Ovary (tissue), 9 donors: ENCODE measurements around the gene DYNLT2. TPM values are rescaled to one million over a fixed set of nuclear protein-coding genes. Genes with fewer than 3 reads are reported as not detected.

Experiments
- DNase-seq, 5 donors: peaks; one replicate each; pipeline ENCODE4 v3.0.0-alpha.2; 2019 to 2020
- H3K27ac ChIP-seq, 2 donors: fragments of 200-600 bp; one replicate each; pipeline versions ENCODE4 v1.5.1 to v1.8.0; 2019 to 2022
- H3K27me3 ChIP-seq: fragments of 200-600 bp; one replicate; pipeline ENCODE4 v1.8.0; 2022
- H3K36me3 ChIP-seq: fragments of 200-600 bp; sonication (generic); one replicate; pipeline ENCODE4 v1.5.1; 2019
- H3K4me1 ChIP-seq: one replicate; pipeline ENCODE4 v1.8.1; 2013; ENCODE audit warnings: mild to moderate bottlenecking, moderate library complexity; ENCODE audit not compliant: insufficient read depth
- H3K4me3 ChIP-seq: fragments of 200-600 bp; sonication (generic); one replicate; pipeline ENCODE4 v1.5.1; 2017
- H3K9me3 ChIP-seq, 2 donors: fragments of 200-600 bp in 1 of 2; sonication (generic) in 1 of 2; one replicate each; pipeline versions ENCODE4 v1.5.1 to v1.8.1; 2013 to 2019; ENCODE audit warnings: mild to moderate bottlenecking in 1 of 2, moderate library complexity in 1 of 2
- EP300 ChIP-seq: sonication (generic); formaldehyde crosslinking; IDR thresholded peaks from one replicate; pipeline ENCODE4 v1.6.1; 2017; ENCODE audit warnings: antibody characterized with exemption
- POLR2A ChIP-seq: fragments of 450-650 bp; IDR thresholded peaks from one replicate; pipeline ENCODE4 v1.6.1; 2017; ENCODE audit warnings: antibody characterized with exemption, mild to moderate bottlenecking, moderate library complexity
- whole genome bisulfite sequencing, 3 donors: extraction: QIAGEN DNeasy Blood & Tissue Kit in 1 of 3; methylation state at CpG; one replicate each; pipeline versions ENCODE4 v1.1.5 to v1.1.7; 2013 to 2017; 5-methylcytosine and 5-hydroxymethylcytosine counted together
- intact Hi-C, 4 donors: fragments of 100-400 bp; cut with DNase I; formaldehyde crosslinking; loops; one replicate each; pipeline versions ENCODE4 v1.11.0 to v1.15.1; 2022 to 2023
- polyA plus RNA-seq, 2 donors: library from polyadenylated mRNA; stranded (reverse); fragments of 200-250 nt in 1 of 2; fragments of 350-450 nt in 1 of 2; fragmentation: Illumina TruSeq in 1 of 2; extraction: RNeasy Lipid Tissue Mini Kit (QIAGEN cat#74804) in 1 of 2; gene quantifications; one replicate each; pipeline ENCODE4 v1.2.3, GENCODE V29; 2013 to 2014
- total RNA-seq, 7 donors: library from RNA; depleted of rRNA in 2 of 7; stranded (reverse); fragments of >200 nt in 2 of 7; fragmentation: NEBNext Ultra II Directional in 3 of 7; extraction: Animal tissue kit (Norgen Biotek cat#: 25700) in 3 of 7; gene quantifications; one replicate each; pipeline versions ENCODE4 v1.1.0 to v1.2.4, GENCODE V29; 2016 to 2023
- TF ChIP-seq, protein P1 (sequence below), 3 donors: fragments of 450-650 bp in 2 of 3; fragments of 200-600 bp in 1 of 3; IDR thresholded peaks; one replicate each; pipeline versions ENCODE4 v1.5.1 to v1.8.0; 2016 to 2022; ENCODE audit warnings: antibody characterized with exemption in 3 of 3, mild to moderate bottlenecking in 1 of 3
- donor health status: DM: no; HTN: no; CAD: no; lungs with moderate emphysema.
- donor health status: DM: no; HTN: no; CAD: no.
- donor health status: Bipolar disorder and iron deficiency.
- donor health status: DM: yes; HTN: yes; CAD: no.
- donor health status: DM: no; HTN: no; CAD: no.
- donor health status: DM: yes; HTN: yes; CAD: no.

Gene DYNLT2
- total and polyA plus RNA-seq, 9 donors: 1.7 to 4.6 (median 3.1) TPM

DNA sequence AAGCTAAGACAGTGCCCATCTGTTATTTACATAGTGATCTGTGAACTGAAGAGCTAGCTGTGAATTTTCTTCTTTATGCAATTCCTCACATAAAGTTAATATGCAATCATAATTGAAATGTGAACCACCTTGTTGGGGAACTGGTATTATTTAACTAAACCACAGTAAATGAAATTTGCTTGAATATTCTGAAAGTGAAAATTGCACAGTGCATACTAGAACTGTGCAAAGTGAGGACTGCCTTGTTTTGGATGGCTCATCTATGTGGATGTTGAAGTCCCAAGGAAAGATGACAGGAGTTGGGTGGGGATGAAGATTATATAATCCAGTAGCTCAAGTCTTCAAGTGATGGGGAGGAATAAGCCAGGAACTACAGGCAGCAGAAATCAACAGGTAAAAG, 21.4 kb downstream of the DYNLT2 start:
- no peak overlapping the region for H3K27ac ChIP-seq
- no peak overlapping the region for H3K4me3 ChIP-seq
- no peaks in the 10 kb centered on the region for H3K27me3 ChIP-seq
- no peaks in the 10 kb centered on the region for H3K9me3 ChIP-seq
- no peaks in the 10 kb centered on the region for H3K36me3 ChIP-seq
- peaks cover 2% of the 10 kb centered on the region for H3K4me1 ChIP-seq
- no peak for DNase-seq
- intact Hi-C loops: loop anchor here in 1 of 4 donors (10.0 kb wide), 1 partner anchor 495 kb away; no protein-coding TSS in a partner anchor
- no peak for TF ChIP-seq POLR2A
- TF ChIP-seq EP300: no peak
- TF ChIP-seq, protein P1, sequence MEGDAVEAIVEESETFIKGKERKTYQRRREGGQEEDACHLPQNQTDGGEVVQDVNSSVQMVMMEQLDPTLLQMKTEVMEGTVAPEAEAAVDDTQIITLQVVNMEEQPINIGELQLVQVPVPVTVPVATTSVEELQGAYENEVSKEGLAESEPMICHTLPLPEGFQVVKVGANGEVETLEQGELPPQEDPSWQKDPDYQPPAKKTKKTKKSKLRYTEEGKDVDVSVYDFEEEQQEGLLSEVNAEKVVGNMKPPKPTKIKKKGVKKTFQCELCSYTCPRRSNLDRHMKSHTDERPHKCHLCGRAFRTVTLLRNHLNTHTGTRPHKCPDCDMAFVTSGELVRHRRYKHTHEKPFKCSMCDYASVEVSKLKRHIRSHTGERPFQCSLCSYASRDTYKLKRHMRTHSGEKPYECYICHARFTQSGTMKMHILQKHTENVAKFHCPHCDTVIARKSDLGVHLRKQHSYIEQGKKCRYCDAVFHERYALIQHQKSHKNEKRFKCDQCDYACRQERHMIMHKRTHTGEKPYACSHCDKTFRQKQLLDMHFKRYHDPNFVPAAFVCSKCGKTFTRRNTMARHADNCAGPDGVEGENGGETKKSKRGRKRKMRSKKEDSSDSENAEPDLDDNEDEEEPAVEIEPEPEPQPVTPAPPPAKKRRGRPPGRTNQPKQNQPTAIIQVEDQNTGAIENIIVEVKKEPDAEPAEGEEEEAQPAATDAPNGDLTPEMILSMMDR (IDR thresholded peaks at IDR 0.05): no peak

DNA sequence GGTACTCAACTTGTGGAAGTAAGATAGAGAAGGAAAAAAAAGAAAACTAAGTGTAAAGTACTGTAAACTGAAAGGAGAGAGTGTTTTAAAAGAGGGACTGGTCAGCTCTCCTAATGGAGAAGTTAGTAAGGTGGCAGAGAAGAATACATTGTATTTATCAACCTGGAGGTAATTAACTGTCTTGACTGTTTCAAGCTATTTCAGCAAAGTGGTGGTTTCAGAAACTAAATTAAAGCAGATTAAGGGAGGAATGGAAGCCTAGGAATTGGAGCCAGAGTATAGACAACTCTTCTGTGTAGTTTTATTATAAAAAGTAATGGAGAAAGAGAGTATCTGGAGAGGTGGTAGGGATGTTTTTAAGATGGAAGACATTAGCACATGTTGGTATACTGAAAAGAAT, 24.4 kb downstream of the DYNLT2 start:
- TF ChIP-seq, protein P1 (IDR thresholded peaks at IDR 0.05): no peak
- TF ChIP-seq POLR2A (no peak), EP300 (no peak)
- Histone ChIP-seq H3K9me3 (no peaks in the 10 kb centered on the region), H3K27ac (no peak overlapping the region), H3K4me1 (peaks cover 2% of the 10 kb centered on the region), H3K36me3 (no peaks in the 10 kb centered on the region), H3K4me3 (no peak overlapping the region), H3K27me3 (no peaks in the 10 kb centered on the region)
- intact Hi-C loops: loop anchor here in 1 of 4 donors (10.0 kb wide), 1 partner anchor 492 kb away; no protein-coding TSS in a partner anchor
- DNase-seq: no peak

DNA sequence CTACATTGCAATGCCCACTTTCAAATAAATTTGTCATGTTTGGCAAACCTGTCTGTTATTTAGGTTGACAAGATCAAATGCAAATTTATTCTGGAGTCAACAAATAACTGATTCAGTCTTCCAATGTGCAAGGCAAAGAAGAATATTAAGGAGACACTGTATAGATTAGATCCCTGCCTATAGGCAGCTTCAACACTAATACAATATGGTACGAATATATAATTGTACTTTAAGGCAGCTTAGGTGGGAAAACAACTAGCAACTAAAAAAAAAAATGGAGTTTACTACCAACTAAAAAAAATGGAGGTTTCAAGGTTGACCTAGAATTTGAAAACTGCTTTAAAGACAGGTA, 25.3 kb downstream of the DYNLT2 start:
- Histone ChIP-seq H3K36me3 (no peaks in the 10 kb centered on the region), H3K27me3 (no peaks in the 10 kb centered on the region), H3K4me3 (no peak overlapping the region), H3K4me1 (peaks cover 3% of the 10 kb centered on the region), H3K9me3 (no peaks in the 10 kb centered on the region), H3K27ac (peak overlapping the region in 1 of 2 donors; percentile 96)
- intact Hi-C loops: loop anchor here in 1 of 4 donors (10.0 kb wide), 1 partner anchor 491 kb away; no protein-coding TSS in a partner anchor
- no peak for DNase-seq
- 95 to 98% (median 96%) methylated on average over 1 of the region's 1 CpG for WGBS, 3 donors
- TF ChIP-seq EP300: no peak
- TF ChIP-seq POLR2A: no peak
- TF ChIP-seq, protein P1 (IDR thresholded peaks at IDR 0.05): no peak

- peak; percentile 75 to 82 (median 80) for DNase-seq
- no peaks in the 10 kb centered on the region for H3K27me3 ChIP-seq
- peak overlapping the region; percentile 86 to 96 for H3K27ac ChIP-seq
- 11 to 14% (median 12%) methylated on average over 29 of the region's 29 CpGs for WGBS, 3 donors
- H3K36me3 ChIP-seq: no peaks in the 10 kb centered on the region
- intact Hi-C loops: loop anchor here in 1 of 4 donors (10.0 kb wide), 1 partner anchor 491 kb away; no protein-coding TSS in a partner anchor
- peaks cover 3% of the 10 kb centered on the region for H3K4me1 ChIP-seq
- no peak for TF ChIP-seq EP300
- TF ChIP-seq, protein P1 (IDR thresholded peaks at IDR 0.05): no peak
- TF ChIP-seq POLR2A: no peak
- H3K9me3 ChIP-seq: no peaks in the 10 kb centered on the region
- H3K4me3 ChIP-seq: peak overlapping the region; percentile 69
Measured at GRCh38 chr6:169725125-169726048, 26.0 kb downstream of the DYNLT2 start.
